Measurements from ENCODE around the gene PFN4.
"Not testable (repeated sequence)": the region's sequence is repeated elsewhere in the genome, so short reads cannot be mapped to it uniquely, and the experiment has no call there.

The PFN4 gene, protein sequence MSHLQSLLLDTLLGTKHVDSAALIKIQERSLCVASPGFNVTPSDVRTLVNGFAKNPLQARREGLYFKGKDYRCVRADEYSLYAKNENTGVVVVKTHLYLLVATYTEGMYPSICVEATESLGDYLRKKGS

DNA sequence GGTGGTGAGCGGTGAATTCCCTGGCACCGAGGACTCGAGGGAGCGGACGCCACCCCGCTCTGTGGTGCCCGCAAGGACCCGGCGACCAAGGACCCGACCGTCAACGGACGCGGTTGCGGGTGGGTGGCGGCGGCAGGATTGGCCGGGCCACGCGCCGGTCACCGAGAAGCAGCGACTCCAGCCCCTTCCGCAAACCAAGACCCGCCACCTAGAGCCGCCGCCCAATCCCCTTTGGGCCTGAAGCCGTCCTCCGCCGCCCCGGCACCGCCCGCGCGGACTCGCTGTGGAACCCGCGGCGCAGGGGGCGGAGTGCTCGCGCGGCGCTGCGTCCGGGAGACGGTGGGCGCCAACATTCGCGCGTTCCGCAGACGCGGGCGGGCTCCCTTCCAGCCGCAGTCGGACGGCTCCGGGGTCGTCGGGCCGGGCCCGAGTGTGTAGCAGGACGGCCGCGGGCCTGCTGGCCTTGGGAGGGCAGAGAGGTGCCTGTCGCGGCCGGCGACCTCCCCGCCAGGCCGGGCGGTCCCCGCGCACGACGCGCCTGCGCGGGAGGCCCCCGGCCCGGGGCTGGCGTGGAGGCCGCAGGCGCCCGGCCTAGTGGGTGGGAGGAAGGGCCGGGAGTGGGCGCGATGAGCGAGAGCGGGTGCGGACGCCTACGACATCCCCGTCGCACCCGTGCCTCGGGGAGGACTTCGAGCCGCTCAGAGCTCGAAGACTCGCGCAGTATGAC is at the start of gene PFN4, which contains the start of gene FAM228B:
Gene PFN4, minus strand, starts transcription at position 140 of the 727 bp plus-strand sequence. CDS start 799 bp downstream, outside the sequence.
Gene FAM228B, plus strand, starts transcription at position 275 of the 727 bp plus-strand sequence. CDS start 893 bp downstream, outside the sequence.
- peak; percentile 58 for DNase-seq

DNA sequence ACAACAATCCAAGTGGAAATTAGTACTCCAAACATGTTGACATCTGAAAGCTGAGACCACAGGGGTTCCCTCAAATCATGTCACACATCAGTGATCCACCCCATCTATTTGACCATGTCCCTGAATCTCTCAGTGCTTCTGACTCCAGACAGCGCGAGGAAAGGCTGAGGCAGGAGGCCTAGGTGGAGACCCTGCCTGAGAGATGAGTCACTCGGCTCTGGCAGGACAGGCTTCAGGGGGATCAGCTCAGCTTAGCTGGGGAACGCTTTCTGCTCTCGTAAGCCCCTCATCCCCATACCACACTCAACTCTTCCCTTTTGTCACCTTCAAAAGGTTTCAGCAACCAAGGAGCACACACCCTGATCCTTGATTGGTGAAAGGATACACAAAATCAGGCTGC is 45.9 kb upstream of the PFN4 start:
- DNase-seq: no peak

DNA sequence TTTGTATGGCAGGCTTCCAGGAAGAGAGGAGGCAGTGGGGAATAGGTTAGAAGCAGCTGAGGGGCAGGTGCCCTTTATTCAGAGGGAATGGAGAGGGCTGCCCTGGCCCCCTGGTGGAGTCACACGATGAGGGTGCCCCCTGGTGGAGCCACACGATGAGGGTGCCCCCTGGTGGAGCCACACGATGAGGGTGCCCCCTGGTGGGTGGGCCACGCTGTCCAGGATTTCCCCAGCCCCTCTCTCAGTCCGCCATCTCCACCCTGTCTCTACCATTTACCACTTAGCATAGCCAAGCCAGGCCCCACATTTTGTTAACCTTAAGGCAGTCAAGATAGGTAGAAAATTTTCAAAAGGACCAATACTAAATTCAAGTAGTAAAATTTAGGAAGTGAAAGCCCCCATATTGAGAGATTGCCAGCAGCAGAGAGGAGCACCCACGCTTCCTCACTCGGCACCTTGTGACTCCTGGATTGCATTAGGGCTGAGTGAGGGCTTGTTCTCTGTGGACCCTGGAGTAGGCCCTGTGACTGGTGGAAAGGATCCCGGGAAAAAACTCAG is 41.4 kb upstream of the PFN4 start:
- peak; percentile 28 for DNase-seq

DNA sequence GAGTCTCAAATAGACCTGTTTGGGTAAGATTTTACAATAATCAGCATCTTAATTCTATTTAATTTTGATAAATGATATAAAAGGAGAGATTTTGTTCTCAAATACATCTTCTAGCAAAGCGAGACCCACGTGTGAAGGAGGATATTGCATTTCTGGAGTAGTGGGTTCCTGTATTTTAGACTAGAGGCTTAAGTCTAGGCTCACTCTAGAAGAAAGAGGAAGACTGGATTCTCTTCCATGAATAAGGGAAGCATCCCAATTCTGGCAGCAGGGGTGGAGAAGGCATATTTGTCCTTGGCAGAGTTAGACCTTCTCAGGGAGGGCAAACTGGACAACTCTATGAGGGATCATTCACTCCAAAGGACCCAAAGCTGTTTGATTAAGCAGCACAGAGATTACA is 40.5 kb upstream of the PFN4 start:
- no peak for DNase-seq

GRCh38 chr2:24163186-24163585 is 40.1 kb upstream of the PFN4 start:
- no peak for DNase-seq

DNA sequence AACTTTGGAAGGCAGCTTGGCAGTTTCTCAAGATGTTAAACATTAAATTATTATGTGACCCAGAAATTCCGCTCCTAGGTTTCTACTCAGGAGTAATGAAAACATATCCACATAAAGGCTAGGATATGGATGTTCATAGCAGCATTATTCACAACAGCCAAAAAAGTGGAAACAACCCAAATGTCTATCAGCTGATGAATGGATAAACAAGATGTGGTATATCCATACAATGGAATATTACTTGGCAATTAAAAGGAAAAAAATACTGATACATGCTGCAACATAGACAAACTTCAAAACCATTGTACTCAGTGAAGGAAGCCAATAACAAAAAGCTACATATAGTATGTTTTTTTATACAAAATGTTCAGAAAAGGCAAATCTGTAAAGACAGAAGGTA is 39.4 kb upstream of the PFN4 start:
- DNase-seq: no peak

DNA sequence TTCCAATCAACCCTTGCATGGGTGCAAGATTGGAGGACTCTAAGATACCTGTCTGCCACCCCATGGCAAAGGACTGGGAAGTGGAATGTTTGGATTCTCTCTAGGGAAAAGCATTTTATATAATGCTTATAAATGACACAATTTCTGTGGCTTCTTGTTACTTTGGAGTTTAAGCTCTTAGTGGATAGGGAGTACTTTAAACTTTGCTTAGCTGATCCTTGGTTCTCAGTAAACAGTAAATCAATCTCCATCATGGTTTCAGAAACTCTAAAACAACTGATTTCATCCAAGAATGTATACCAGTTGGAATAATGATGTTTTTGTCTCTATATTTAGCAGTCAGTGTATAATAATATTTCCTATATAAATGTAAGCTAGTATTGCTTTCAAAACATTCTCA is 37.6 kb upstream of the PFN4 start:
- no peak for DNase-seq

DNA sequence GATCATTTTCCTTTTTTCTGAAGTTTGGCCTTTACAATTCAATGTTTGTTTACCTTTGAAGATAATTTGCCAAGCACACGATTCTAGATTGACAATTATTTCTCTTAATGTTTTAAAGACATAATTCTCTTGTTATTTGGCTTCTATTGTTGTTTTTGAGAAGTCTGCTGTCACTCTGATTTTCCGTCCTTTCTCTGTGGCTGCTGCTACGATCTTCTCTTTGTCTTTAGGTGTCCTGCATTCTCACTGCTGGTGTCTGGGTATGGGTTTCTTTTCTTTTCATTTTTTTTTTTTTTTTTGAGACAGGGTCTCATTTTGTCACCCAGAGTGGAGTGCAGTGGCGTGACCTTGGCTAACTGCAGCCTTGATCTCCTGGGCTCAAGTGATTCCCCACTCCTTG is 36.6 kb upstream of the PFN4 start:
- DNase-seq: no peak

- no peak for DNase-seq
Measured at GRCh38 chr2:24158131-24158530, 35.0 kb upstream of the PFN4 start.

DNA sequence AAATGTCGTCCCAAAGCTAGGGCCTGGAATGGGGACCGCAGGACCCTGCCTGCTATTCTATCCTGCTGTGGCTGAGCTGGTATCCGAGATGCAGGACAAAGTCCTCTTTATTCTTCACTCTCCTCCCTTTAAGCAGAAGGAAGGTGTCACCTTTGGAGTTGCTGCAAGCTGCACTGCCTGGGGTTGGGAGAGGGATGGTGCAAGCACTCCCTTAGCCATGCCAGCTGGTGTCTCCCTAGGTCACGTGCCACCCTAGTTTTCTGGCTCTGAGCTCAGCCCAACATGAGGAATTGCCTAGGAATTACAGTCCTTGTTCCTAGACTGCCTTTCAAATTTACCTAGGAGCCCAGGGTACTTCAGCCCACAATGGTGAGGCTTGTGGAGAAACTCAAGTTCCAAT is 30.3 kb upstream of the PFN4 start:
- no peak for DNase-seq

- no peak for DNase-seq
Measured at GRCh38 chr2:24152413-24153197, 29.5 kb upstream of the PFN4 start.

DNA sequence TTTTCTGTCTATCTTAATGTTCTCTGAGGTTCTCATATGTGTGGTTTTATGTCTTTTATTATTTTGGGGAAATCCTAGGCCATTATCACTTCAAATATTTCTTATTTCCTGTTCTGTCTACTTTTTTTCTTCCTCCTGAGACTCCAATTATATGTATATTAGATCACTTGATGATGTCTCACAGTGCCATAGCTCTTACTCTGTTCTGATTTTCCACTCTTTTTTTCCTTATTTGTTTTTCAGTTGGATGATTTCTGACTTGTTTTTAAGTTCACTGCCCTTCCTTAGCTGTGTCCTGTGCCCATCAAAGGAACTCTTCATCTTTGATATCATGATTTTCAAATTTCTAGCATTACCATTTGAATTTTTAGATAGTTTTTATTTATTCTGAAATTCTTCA is 24.2 kb upstream of the PFN4 start:
- DNase-seq: no peak

DNA sequence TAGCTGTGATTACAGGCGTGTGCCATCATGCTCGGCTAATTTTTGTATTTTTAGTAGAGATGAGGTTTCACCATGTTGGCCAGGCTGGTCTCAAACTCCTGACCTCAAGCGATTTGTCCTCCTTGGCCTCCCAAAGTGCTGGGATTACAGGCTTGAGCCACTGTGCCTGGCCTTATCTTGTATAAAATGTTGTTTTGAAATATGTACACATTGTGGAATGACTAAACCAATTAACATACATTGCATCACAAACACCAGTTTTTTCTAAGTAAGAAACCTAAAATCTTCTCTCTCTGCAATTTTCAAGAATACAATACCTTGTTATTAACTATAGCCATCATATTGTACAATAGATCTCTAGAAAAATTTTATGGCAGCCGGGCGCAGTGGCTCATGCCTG is 17.2 kb upstream of the PFN4 start:
- DNase-seq: not testable (repeated sequence)

DNA sequence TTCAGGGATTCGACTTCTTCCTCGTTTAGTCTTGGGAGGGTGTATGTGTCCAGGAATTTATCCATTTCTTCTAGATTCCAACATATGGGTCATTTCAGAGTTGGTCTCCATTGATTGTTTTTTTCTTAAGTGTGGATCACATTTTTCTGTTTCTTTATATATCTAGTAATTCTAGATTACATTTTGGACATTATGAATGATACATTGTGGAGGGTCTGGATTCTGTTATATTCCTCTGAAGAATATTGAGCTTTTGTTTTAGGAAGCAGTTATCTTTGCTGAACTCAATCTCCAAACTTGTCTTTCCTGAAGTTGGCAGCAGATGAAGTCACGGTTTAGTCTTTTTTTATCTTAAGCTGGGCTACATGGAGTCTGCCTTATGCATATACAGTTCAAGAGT is 9.4 kb upstream of the PFN4 start:
- DNase-seq: no peak

DNA sequence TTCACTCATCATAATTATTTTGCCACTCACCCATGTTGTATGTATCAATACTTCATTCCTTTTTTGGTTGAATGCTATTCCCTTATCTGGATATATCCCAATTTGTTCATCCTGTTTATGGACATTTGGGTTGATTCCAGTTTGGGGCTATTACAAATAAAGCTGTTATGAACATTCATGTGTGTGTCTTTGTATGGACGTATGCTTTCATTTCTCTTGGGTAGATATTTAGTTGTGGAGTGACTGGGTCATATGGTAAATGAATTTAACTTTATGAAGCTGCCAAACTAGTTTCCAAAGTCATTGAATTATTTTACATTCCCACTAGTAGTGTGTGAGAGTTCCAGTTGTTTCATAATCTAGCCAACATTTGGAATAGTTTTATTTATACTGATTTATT is 2.8 kb upstream of the PFN4 start:
- no peak for DNase-seq

DNA sequence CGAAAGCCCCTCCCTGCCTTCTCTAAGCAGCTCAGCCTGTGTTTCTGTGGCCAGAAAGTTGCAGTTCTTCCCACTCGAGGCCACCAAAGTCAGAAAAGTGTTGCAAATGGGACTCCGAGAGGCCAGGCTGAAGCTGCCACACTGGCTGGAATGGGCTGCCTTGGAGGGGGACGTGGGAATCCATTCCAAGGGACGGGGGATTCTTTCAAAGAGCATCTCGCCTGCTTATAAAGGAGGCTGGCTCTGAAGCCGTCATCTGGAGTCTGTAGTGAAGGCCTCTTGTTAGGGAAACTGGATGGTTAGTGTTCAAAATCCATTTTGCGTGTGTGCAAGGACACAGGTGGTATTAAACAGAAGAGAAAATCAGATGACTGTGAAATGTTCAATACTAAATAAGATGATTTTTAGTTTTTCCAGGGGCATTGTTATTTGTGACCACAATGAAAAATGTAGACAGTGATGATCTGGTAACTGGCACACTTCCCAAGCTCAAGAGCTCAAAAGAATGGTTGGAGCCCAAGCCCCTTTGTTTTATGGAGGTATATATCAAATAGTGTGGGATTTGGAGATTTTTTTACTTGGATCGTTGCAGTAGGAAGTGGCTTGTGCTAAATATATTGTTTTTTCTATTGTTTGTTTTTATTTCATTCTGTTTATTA is 917 bp upstream of the PFN4 start:
- no peak for DNase-seq

- no peak for DNase-seq
Measured at GRCh38 chr2:24122366-24123194, 554 bp downstream of the PFN4 start.

DNA sequence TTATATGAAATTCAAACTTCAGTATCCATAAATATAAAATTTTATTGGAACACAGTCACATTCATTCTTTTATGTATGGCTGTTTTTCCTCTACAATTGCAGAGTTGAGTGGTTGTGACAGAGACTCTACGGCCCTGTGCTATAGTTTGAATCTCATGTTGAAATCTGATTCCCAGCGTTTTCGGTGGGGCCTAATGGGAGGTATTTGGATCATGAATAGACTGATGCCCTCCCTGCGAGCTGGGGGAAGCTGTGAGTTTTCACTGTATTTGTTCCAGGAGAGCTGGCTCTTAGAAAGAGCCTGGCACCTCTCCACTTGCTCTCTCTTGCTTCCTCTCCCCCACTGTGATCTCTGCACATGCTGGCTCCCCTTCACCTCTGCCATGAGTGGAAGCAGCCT is 1.7 kb downstream of the PFN4 start:
- DNase-seq: no peak

DNA sequence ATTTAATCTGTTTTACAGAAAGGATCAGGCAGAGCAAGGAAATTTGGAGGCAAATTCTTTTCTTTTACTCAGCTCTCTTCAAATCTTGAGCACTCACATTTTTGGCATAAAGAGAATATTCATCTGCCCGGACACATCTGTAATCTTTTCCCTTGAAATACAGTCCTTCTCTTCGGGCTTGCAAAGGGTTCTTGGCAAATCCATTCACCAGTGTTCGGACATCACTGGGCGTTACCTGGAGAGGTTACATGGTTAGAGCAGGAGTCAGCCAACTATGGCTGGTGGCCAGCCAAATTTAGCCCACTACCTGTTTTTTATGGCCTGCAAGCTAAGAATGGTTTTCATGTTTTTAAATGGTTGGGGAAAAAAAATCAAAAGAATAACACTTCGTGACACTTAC is 2.1 kb downstream of the PFN4 start:
- no peak for DNase-seq

DNA sequence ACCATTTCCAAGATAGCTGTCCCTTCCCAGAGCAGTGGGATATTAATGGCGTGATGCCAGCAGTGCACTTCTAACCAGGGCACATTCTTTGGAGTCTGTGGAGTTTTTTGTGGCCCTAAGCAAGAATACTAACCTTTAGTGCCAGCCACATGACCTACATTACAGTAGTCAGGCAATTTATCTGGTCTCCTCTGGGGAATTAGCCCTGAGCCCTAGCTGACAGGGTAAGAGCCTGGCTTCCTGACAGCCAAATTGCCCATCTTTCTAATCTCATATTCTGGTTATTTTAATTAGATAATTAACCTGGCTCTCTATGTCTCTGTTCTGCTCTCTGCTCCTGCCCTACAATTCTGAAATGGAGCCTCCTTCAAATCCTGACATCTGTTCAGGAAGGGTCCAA is 5.2 kb downstream of the PFN4 start:
- DNase-seq: no peak

DNA sequence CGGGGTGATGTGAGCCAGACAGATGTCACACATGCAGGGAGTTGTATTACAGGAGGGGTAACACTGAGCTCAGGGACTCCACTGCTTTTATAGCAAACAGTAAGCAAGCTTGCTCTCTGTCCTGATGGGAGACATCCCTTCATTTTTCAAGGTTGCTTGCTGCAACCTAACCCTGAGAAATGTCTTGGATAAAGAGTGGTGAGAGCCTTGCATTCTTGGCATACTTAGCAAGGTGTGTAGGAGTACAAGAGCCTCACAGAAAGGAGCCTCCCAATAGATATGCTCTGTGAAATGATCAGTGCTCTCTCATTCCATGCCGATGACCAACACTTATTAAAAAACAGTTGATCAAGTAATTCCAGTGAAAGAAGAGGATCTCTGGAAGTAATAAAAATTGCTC is 8.1 kb downstream of the PFN4 start:
- DNase-seq: no peak

- DNase-seq: no peak
Measured at GRCh38 chr2:24111407-24111901, 11.7 kb downstream of the PFN4 start.

Measured in CD4-positive, alpha-beta T cell treated with Interleukin-10 for 1 hour (primary cell).